CD4-positive, alpha-beta T cell (primary cell): Measurements from ENCODE around the gene CPVL. TPM values are rescaled to one million over a fixed set of nuclear protein-coding genes. Genes with fewer than 3 reads are reported as not detected.

ENCODE experiments used
- ATAC-seq: fragments of 200-7000 bp; cut with Tn5 transposase; one replicate; pipeline ENCODE4 v1.10.0; 2022; ENCODE audit warnings: mild to moderate bottlenecking; ENCODE audit not compliant: poor library complexity
- CTCF ChIA-PET: fragments of 350-600 bp; sonication (Branson Sonifier 250); formaldehyde crosslinking; loops from one replicate; lab custom pipeline; 2021; ENCODE audit warnings: antibody characterized with exemption, inconsistent platforms; lab: Charles Lee
- POLR2A ChIA-PET: fragments of 350-600 bp; sonication (Branson Sonifier 250); formaldehyde crosslinking; loops from one replicate; lab custom pipeline; 2021; ENCODE audit warnings: antibody characterized with exemption, inconsistent platforms; lab: Charles Lee
- DNase-seq, 14 experiments: peaks; one replicate each; pipeline ENCODE4 v3.0.0-alpha.2; 2013 to 2020; ENCODE audit warnings: mixed read lengths in 2 of 14
- H3K27ac ChIP-seq, 2 donors: one replicate each; pipeline versions ENCODE4 v1.5.1 to v1.7.0; 2013; ENCODE audit warnings: low read length in 2 of 2, low read depth in 1 of 2, mild to moderate bottlenecking in 1 of 2
- H3K27me3 ChIP-seq, 2 experiments: 1 replicate in 1 of 2; 2 replicates in 1 of 2; pipeline versions ENCODE4 v1.6.1 to v1.7.0; 2013; ENCODE audit warnings: low read length in 2 of 2, control low read depth in 1 of 2, mild to moderate bottlenecking in 1 of 2, moderate library complexity in 1 of 2; ENCODE audit not compliant: insufficient read depth in 2 of 2, control insufficient read depth in 1 of 2
- H3K36me3 ChIP-seq: one replicate; pipeline ENCODE4 v1.6.1; 2013; ENCODE audit warnings: low read length, control low read depth; ENCODE audit not compliant: insufficient read depth
- H3K4me1 ChIP-seq: one replicate; pipeline ENCODE4 v1.6.1; 2013; ENCODE audit warnings: low read length, control low read depth; ENCODE audit not compliant: insufficient read depth
- H3K4me3 ChIP-seq: one replicate; pipeline ENCODE4 v1.5.1; 2013; ENCODE audit warnings: mild to moderate bottlenecking, low read length, moderate library complexity
- H3K9me3 ChIP-seq, 2 experiments: 1 replicate in 1 of 2; 2 replicates in 1 of 2; pipeline versions ENCODE4 v1.6.1 to v1.7.0; 2013; ENCODE audit warnings: low read length in 2 of 2, mild to moderate bottlenecking in 2 of 2, control low read depth in 1 of 2, moderate library complexity in 1 of 2; ENCODE audit not compliant: control insufficient read depth in 1 of 2, insufficient read depth in 1 of 2
- H3K27ac Mint-ChIP-seq: one replicate; pipeline ENCODE4 v1.8.0; 2020; ENCODE audit warnings: mixed read lengths
- H3K27me3 Mint-ChIP-seq: one replicate; pipeline ENCODE4 v1.8.0; 2021; ENCODE audit warnings: mixed read lengths
- H3K36me3 Mint-ChIP-seq: one replicate; pipeline ENCODE4 v1.8.0; 2021; ENCODE audit warnings: low read depth, mixed read lengths
- H3K4me1 Mint-ChIP-seq: one replicate; pipeline ENCODE4 v1.8.0; 2021; ENCODE audit warnings: low read depth, mixed read lengths
- H3K4me3 Mint-ChIP-seq: one replicate; pipeline ENCODE4 v1.8.0; 2020; ENCODE audit warnings: mild to moderate bottlenecking, mixed read lengths
- H3K9me3 Mint-ChIP-seq: one replicate; pipeline ENCODE4 v1.8.0; 2020; ENCODE audit warnings: mixed read lengths
- intact Hi-C, 2 experiments: fragments of 100-400 bp; cut with DNase I in 1 of 2; cut with micrococcal nuclease in 1 of 2; formaldehyde crosslinking; loops; one replicate each; pipeline versions ENCODE4 v1.15.1 to v1.9.0; 2023 to 2025; cut with DNase I, micrococcal nuclease
- total RNA-seq, 174 experiments: library from RNA in 2 of 174; stranded (reverse) in 2 of 174; gene quantifications; one replicate each; pipeline ENCODE4 v1.2.3 and lab custom pipeline; 2021 to 2026
- TF ChIP-seq, protein P1 (sequence below): fragments of 200-600 bp; IDR thresholded peaks from one replicate; pipeline ENCODE4 v1.8.0; 2022; ENCODE audit warnings: antibody characterized with exemption, mild to moderate bottlenecking

Gene CPVL
- total RNA-seq, 2 experiments from 2014 or later = 3.8 to 4.5 TPM

- no peaks in the 10 kb centered on the region for H3K36me3 Mint-ChIP-seq
- no peak overlapping the region for H3K4me3 Mint-ChIP-seq
- Histone ChIP-seq H3K27me3 (no peaks in the 10 kb centered on the region), H3K27ac (no peak overlapping the region), H3K36me3 (no peaks in the 10 kb centered on the region), H3K9me3 (no peaks in the 10 kb centered on the region), H3K4me3 (no peak overlapping the region), H3K4me1 (no peaks in the 10 kb centered on the region)
- peak in 2 of 14 experiments; percentile 37 to 43 for DNase-seq
- H3K9me3 Mint-ChIP-seq = no peaks in the 10 kb centered on the region
- H3K27me3 Mint-ChIP-seq = peaks cover 20% of the 10 kb centered on the region
- ChIA-PET POLR2A (no interaction called here), CTCF (no interaction called here)
- ATAC-seq = no peak
- intact Hi-C loops = no loop called here
- no peaks in the 10 kb centered on the region for H3K4me1 Mint-ChIP-seq
- TF ChIP-seq, protein P1, sequence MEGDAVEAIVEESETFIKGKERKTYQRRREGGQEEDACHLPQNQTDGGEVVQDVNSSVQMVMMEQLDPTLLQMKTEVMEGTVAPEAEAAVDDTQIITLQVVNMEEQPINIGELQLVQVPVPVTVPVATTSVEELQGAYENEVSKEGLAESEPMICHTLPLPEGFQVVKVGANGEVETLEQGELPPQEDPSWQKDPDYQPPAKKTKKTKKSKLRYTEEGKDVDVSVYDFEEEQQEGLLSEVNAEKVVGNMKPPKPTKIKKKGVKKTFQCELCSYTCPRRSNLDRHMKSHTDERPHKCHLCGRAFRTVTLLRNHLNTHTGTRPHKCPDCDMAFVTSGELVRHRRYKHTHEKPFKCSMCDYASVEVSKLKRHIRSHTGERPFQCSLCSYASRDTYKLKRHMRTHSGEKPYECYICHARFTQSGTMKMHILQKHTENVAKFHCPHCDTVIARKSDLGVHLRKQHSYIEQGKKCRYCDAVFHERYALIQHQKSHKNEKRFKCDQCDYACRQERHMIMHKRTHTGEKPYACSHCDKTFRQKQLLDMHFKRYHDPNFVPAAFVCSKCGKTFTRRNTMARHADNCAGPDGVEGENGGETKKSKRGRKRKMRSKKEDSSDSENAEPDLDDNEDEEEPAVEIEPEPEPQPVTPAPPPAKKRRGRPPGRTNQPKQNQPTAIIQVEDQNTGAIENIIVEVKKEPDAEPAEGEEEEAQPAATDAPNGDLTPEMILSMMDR = no peak
- H3K27ac Mint-ChIP-seq = no peak overlapping the region
Measured at GRCh38 chr7:29130096-29130495, 16.2 kb downstream of the CPVL start.

DNA sequence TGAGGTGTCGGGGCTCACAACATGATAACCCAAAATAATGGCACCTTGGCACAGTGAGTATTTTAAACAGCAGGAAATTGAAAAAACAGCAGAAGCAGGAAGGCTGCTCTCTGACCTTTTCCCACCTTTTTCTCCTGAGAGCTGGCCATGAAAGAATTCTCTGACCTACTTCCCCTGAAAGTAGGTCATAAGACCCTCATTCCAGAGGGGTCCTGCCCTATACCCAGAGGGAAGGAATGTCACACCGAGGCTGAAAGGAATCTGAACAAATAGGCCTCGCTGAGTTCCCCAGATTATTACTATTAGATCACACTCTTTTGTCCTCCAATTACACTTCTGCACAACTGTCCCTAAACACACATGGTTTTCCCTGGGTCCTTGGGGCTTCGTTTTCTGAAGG lies 18.8 kb downstream of the CPVL start:
- POLR2A ChIA-PET = no interaction called here
- no peak overlapping the region for H3K27ac Mint-ChIP-seq
- no peaks in the 10 kb centered on the region for H3K36me3 Mint-ChIP-seq
- no peak for DNase-seq
- H3K4me3 ChIP-seq = no peak overlapping the region
- no peaks in the 10 kb centered on the region for H3K4me1 ChIP-seq
- H3K4me1 Mint-ChIP-seq = no peaks in the 10 kb centered on the region
- intact Hi-C loops = no loop called here
- H3K36me3 ChIP-seq = no peaks in the 10 kb centered on the region
- TF ChIP-seq, protein P1 = no peak
- no peaks in the 10 kb centered on the region for H3K9me3 ChIP-seq
- H3K27me3 ChIP-seq = no peaks in the 10 kb centered on the region
- ATAC-seq = no peak
- CTCF ChIA-PET = no interaction called here
- H3K4me3 Mint-ChIP-seq = no peak overlapping the region
- H3K27ac ChIP-seq = no peak overlapping the region
- H3K9me3 Mint-ChIP-seq = no peaks in the 10 kb centered on the region
- H3K27me3 Mint-ChIP-seq = peaks cover 15% of the 10 kb centered on the region

DNA sequence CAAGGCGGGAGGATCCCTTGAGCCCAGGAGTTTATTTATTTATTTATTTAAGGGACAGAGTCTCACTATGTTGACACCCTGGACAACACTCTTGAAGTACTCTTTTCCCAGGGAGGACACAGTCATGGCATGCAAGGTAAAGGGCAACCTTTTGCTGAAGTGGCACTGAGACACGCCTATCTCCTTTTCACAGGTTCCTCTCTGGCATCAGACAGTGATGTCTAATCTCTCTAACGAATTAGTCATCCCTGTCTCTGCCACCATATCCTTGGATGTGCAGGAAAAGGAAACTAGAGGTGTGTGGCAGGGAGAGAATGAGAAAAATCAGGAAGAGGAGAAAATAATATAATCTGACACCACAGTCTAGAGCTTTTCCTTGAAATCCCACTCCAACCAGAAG lies 19.5 kb downstream of the CPVL start:
- DNase-seq = no peak
- ChIA-PET POLR2A (no interaction called here), CTCF (no interaction called here)
- no peaks in the 10 kb centered on the region for H3K27me3 ChIP-seq
- no peaks in the 10 kb centered on the region for H3K9me3 ChIP-seq
- Mint-ChIP-seq H3K27me3 (peaks cover 8% of the 10 kb centered on the region), H3K4me1 (no peaks in the 10 kb centered on the region), H3K27ac (no peak overlapping the region), H3K4me3 (no peak overlapping the region), H3K9me3 (no peaks in the 10 kb centered on the region), H3K36me3 (no peaks in the 10 kb centered on the region)
- ATAC-seq = no peak
- intact Hi-C loops = no loop called here
- no peaks in the 10 kb centered on the region for H3K36me3 ChIP-seq
- TF ChIP-seq, protein P1 = no peak
- no peak overlapping the region for H3K4me3 ChIP-seq
- H3K4me1 ChIP-seq = no peaks in the 10 kb centered on the region
- no peak overlapping the region for H3K27ac ChIP-seq
